Panc1 (cell line): ENCODE measurements around the gene PCIF1. TPM values are rescaled to one million over a fixed set of nuclear protein-coding genes. Genes with fewer than 3 reads are reported as not detected.

Source experiments
- ATAC-seq: fragments of 200-7000 bp; cut with Tn5 transposase; 2 replicates; pipeline ENCODE4 v1.9.1; 2020; ENCODE audit warnings: mild to moderate bottlenecking, moderate library complexity
- BruUV-seq: library from RNA; stranded (reverse); fragments of 400-500 nt; replicated peaks from 2 replicates; lab custom pipeline; 2021; lab: Mats Ljungman, UMichigan
- CTCF ChIA-PET: fragments of 300-600 bp; sonication (Branson Sonifier 250); formaldehyde crosslinking; loops from one replicate; lab custom pipeline; 2022; ENCODE audit warnings: antibody characterized with exemption; lab: Charles Lee
- POLR2A ChIA-PET: fragments of 300-600 bp; sonication (Branson Sonifier 250); formaldehyde crosslinking; loops from one replicate; lab custom pipeline; 2022; ENCODE audit warnings: antibody characterized with exemption; lab: Charles Lee
- DNase-seq: peaks from one replicate; pipeline ENCODE4 v3.0.0-alpha.2; 2010; ENCODE audit warnings: low read depth, low spot score
- H3K27ac ChIP-seq: 2 replicates; pipeline ENCODE4 v1.5.1; 2011; ENCODE audit warnings: mild to moderate bottlenecking, low read length, inconsistent platforms
- H3K27me3 ChIP-seq: fragments of 200-500 bp; sonication (Bioruptor generic); 2 replicates; pipeline ENCODE4 v1.6.0; 2014; ENCODE audit warnings: low read length, inconsistent platforms; ENCODE audit not compliant: control insufficient read depth, insufficient read depth
- H3K36me3 ChIP-seq: fragments of 200-500 bp; sonication (Bioruptor generic); 2 replicates; pipeline ENCODE4 v1.5.1; 2014; ENCODE audit warnings: inconsistent platforms, mild to moderate bottlenecking, low read length, moderate library complexity; ENCODE audit not compliant: control insufficient read depth, insufficient read depth
- H3K4me1 ChIP-seq: 2 replicates; pipeline ENCODE4 v1.5.1; 2011; ENCODE audit warnings: inconsistent platforms, mild to moderate bottlenecking, low read length, moderate library complexity; ENCODE audit not compliant: control insufficient read depth, insufficient read depth
- H3K4me3 ChIP-seq, 2 experiments: 2 replicates each; pipeline ENCODE4 v1.5.1; 2011 to 2012; ENCODE audit warnings: low read depth in 2 of 2, low read length in 2 of 2, mild to moderate bottlenecking in 2 of 2, inconsistent platforms in 1 of 2, moderate library complexity in 1 of 2
- H3K9me3 ChIP-seq: fragments of 200-500 bp; sonication (Bioruptor generic); 2 replicates; pipeline ENCODE4 v1.5.1; 2014; ENCODE audit warnings: low read depth, mild to moderate bottlenecking, inconsistent platforms, low read length, moderate library complexity; ENCODE audit not compliant: control insufficient read depth, insufficient read depth
- CTCF ChIP-seq: fragments of 450-650 bp; IDR thresholded peaks from 2 replicates; pipeline ENCODE4 v1.5.1; 2017; ENCODE audit warnings: mild to moderate bottlenecking
- POLR2AphosphoS5 ChIP-seq: IDR thresholded peaks from 2 replicates; pipeline ENCODE4 v1.6.1; 2012; ENCODE audit warnings: mild to moderate bottlenecking, low read depth, low read length, moderate library complexity
- REST ChIP-seq, 2 experiments: IDR thresholded peaks; 2 replicates each; pipeline ENCODE4 v1.6.1; 2011 to 2012; ENCODE audit warnings: low read depth in 2 of 2, control low read depth in 1 of 2, low read length in 1 of 2, mild to moderate bottlenecking in 1 of 2, moderate library complexity in 1 of 2; ENCODE audit not compliant: insufficient read depth in 1 of 2
- SIN3A ChIP-seq: IDR thresholded peaks from 2 replicates; pipeline ENCODE4 v1.6.1; 2012; ENCODE audit warnings: low read depth, mild to moderate bottlenecking, low read length, moderate library complexity, borderline replicate concordance; ENCODE audit not compliant: insufficient read depth
- TCF7L2 ChIP-seq: IDR thresholded peaks from 2 replicates; pipeline ENCODE4 v1.6.1; 2011; ENCODE audit warnings: mild to moderate bottlenecking, low read depth, low read length, inconsistent platforms
- in situ Hi-C: cut with HindIII; loops from 2 replicates; pipeline ENCODE4 v1.10.0; 2016; ENCODE audit warnings: low sequenced_read_pairs, low pct_unique_long_range_greater_than_20kb
- intact Hi-C: fragments of 100-400 bp; cut with micrococcal nuclease; formaldehyde crosslinking; loops from one replicate; pipeline ENCODE4 v1.10.0; 2022; ENCODE audit not compliant: unreplicated experiment
- total RNA-seq: library from RNA; stranded (reverse); gene quantifications from one replicate; pipeline ENCODE4 v1.2.1, GENCODE V29; 2021; ENCODE audit not compliant: unreplicated experiment

Gene PCIF1
- total RNA-seq, 1 experiment from 2014 or later = 24.6 TPM

GRCh38 chr20:45940469-45940868 lies 6.0 kb downstream of the PCIF1 start:
- Histone ChIP-seq H3K27ac (no peak overlapping the region), H3K36me3 (no peaks in the 10 kb centered on the region; the same call in 1 of the 2 replicates), H3K9me3 (no peaks in the 10 kb centered on the region), H3K4me1 (peaks cover 4% of the 10 kb centered on the region; the same call in 1 of the 2 replicates), H3K4me3 (no peak overlapping the region), H3K27me3 (no peaks in the 10 kb centered on the region)
- intact Hi-C loops (no loop called here), in situ Hi-C loops (no loop called here)
- ChIA-PET POLR2A (no interaction called here), CTCF (no interaction called here)
- DNase-seq (no peak), ATAC-seq (no peak)
- TF ChIP-seq CTCF (no peak), TCF7L2 (no peak), POLR2AphosphoS5 (no peak)
- no TSS peak for BruUV-seq

- CTCF ChIA-PET = interaction anchor here (0.5 kb wide), 1 partner anchor 26 kb away, joined by 3 read pairs; no protein-coding TSS in a partner anchor
- Histone ChIP-seq H3K9me3 (no peaks in the 10 kb centered on the region), H3K27me3 (no peaks in the 10 kb centered on the region), H3K36me3 (peaks cover 2% of the 10 kb centered on the region), H3K4me1 (no peaks in the 10 kb centered on the region), H3K27ac (no peak overlapping the region), H3K4me3 (no peak overlapping the region)
- in situ Hi-C loops = no loop called here
- no peak for TF ChIP-seq TCF7L2
- TF ChIP-seq CTCF = no peak
- no peak for TF ChIP-seq SIN3A
- no peak for TF ChIP-seq POLR2AphosphoS5
- ATAC-seq = no peak
- intact Hi-C loops = no loop called here
- no peak for DNase-seq
- BruUV-seq = no TSS peak
- POLR2A ChIA-PET = no interaction called here
Observed at GRCh38 chr20:45943613-45944012, 9.1 kb downstream of the PCIF1 start.

- POLR2A ChIA-PET = no interaction called here
- in situ Hi-C loops (no loop called here), intact Hi-C loops (no loop called here)
- no peak for TF ChIP-seq CTCF
- TF ChIP-seq POLR2AphosphoS5 = no peak
- TF ChIP-seq SIN3A = no peak
- TF ChIP-seq TCF7L2 = no peak
- no peak for TF ChIP-seq REST (IDR thresholded peaks at IDR 0.05; ENCODE audit: insufficient read depth in 1 of 2, low read depth in 2 of 2, low read length in 1 of 2)
- Histone ChIP-seq H3K27me3 (no peaks in the 10 kb centered on the region), H3K36me3 (peaks cover 2% of the 10 kb centered on the region), H3K9me3 (no peaks in the 10 kb centered on the region), H3K4me1 (no peaks in the 10 kb centered on the region), H3K4me3 (no peak overlapping the region), H3K27ac (no peak overlapping the region)
- DNase-seq (no peak), ATAC-seq (no peak)
- CTCF ChIA-PET = interaction anchor here (0.5 kb wide), 1 partner anchor 26 kb away, joined by 3 read pairs; no protein-coding TSS in a partner anchor
- BruUV-seq = no TSS peak
Observed at GRCh38 chr20:45944151-45944964, 9.9 kb downstream of the PCIF1 start.
